BJ (cell line): ENCODE measurements around the gene ARHGAP45. TPM values are rescaled to one million over a fixed set of nuclear protein-coding genes. Genes with fewer than 3 reads are reported as not detected.

ENCODE experiments used
- CTCF ChIA-PET: fragments of 350-600 bp; formaldehyde crosslinking; extraction: SDS; loops from one replicate; lab custom pipeline; 2021; ENCODE audit warnings: antibody characterized with exemption, inconsistent platforms; lab: Yijun Ruan, JAX
- POLR2A ChIA-PET: fragments of 300-600 bp; sonication (Branson Sonifier 250); formaldehyde crosslinking; extraction: SDS; loops from one replicate; lab custom pipeline; 2021; ENCODE audit warnings: antibody characterized with exemption; lab: Charles Lee
- DNase-seq: peaks from one replicate; pipeline ENCODE4 v3.0.0-alpha.2; 2011; ENCODE audit warnings: low read depth
- H3K27me3 ChIP-seq: 2 replicates; pipeline ENCODE4 v1.6.0; 2011; ENCODE audit warnings: low read length; ENCODE audit not compliant: control insufficient read depth, insufficient read depth
- H3K36me3 ChIP-seq: 2 replicates; pipeline ENCODE4 v1.5.1; 2011; ENCODE audit warnings: low read length; ENCODE audit not compliant: control insufficient read depth, insufficient read depth
- H3K4me3 ChIP-seq: 2 replicates; pipeline ENCODE4 v1.5.1; 2011; ENCODE audit warnings: low read depth, mild to moderate bottlenecking, control low read depth, low read length
- polyA plus RNA-seq: library from polyadenylated mRNA; depleted of rRNA; stranded (reverse); fragments of >200 nt; gene quantifications from 2 replicates; pipeline ENCODE4 v1.2.3, GENCODE V29; 2011
- TF ChIP-seq, protein P1 (sequence below): IDR thresholded peaks from 2 replicates; pipeline ENCODE4 v1.5.1; 2011; ENCODE audit warnings: low read depth, mild to moderate bottlenecking, control low read depth, inconsistent platforms, low read length, moderate library complexity; ENCODE audit not compliant: insufficient read depth

Gene ARHGAP45
- polyA plus RNA-seq, 1 experiment, result 0.13 TPM

GRCh38 chr19:1040476-1041271 is 26.3 kb upstream of the ARHGAP45 start:
- ChIA-PET POLR2A (interaction anchor here (1.1 kb wide), 2 partner anchors 14 to 63 kb away, joined by 3 to 8 read pairs; partner anchors contain the start of genes CNN2 and GPX4), CTCF (interaction anchor here (1.1 to 2.1 kb wide), 4 partner anchors 15 to 73 kb away, joined by 3 to 7 read pairs (median 4); partner anchors contain the start of gene CNN2)
- DNase-seq, result peak; percentile 63
- Histone ChIP-seq H3K36me3 (peaks cover 20% of the 10 kb centered on the region), H3K4me3 (peak overlapping the region; percentile 37), H3K27me3 (no peaks in the 10 kb centered on the region)
- TF ChIP-seq, protein P1, sequence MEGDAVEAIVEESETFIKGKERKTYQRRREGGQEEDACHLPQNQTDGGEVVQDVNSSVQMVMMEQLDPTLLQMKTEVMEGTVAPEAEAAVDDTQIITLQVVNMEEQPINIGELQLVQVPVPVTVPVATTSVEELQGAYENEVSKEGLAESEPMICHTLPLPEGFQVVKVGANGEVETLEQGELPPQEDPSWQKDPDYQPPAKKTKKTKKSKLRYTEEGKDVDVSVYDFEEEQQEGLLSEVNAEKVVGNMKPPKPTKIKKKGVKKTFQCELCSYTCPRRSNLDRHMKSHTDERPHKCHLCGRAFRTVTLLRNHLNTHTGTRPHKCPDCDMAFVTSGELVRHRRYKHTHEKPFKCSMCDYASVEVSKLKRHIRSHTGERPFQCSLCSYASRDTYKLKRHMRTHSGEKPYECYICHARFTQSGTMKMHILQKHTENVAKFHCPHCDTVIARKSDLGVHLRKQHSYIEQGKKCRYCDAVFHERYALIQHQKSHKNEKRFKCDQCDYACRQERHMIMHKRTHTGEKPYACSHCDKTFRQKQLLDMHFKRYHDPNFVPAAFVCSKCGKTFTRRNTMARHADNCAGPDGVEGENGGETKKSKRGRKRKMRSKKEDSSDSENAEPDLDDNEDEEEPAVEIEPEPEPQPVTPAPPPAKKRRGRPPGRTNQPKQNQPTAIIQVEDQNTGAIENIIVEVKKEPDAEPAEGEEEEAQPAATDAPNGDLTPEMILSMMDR, result no peak

DNA sequence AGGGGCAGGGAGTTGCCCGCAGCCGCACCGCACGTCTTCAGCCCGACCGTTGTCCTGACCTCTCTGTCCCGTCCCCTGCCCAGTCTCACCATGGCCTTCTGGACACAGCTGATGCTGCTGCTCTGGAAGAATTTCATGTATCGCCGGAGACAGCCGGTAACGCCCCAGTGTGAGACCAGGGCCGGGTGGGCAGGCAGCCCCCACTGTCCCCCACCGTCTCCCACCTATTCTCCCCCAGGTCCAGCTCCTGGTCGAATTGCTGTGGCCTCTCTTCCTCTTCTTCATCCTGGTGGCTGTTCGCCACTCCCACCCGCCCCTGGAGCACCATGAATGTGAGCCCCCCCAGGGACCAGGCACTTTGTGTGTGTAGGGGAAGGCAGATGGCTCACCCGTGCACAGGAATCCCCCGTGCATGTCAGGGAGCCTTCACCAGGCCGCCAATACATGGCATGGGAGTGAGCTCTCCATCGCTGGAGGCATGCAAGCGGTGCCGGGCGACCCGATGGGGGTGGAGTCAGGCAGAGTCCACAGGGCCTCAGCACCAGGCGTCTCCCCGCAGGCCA is 25.6 kb upstream of the ARHGAP45 start:
- TF ChIP-seq, protein P1, result no peak
- Histone ChIP-seq H3K4me3 (peak overlapping the region; percentile 37), H3K27me3 (no peaks in the 10 kb centered on the region), H3K36me3 (peaks cover 15% of the 10 kb centered on the region)
- POLR2A ChIA-PET, result no interaction called here
- CTCF ChIA-PET, result interaction anchor here (1.1 to 2.1 kb wide), 4 partner anchors 24 to 72 kb away, joined by 3 to 7 read pairs (median 4); no protein-coding TSS in a partner anchor
- DNase-seq, result no peak

- TF ChIP-seq, protein P1, result no peak
- peaks cover 12% of the 10 kb centered on the region for H3K36me3 ChIP-seq
- no peak for DNase-seq
- ChIA-PET POLR2A (interaction anchor here (0.5 kb wide), 1 partner anchor 974 kb away, joined by 6 read pairs; no protein-coding TSS in a partner anchor), CTCF (interaction anchor here (1.1 to 1.4 kb wide), 2 partner anchors 23 to 199 kb away, joined by 3 to 4 read pairs; no protein-coding TSS in a partner anchor)
- no peaks in the 10 kb centered on the region for H3K27me3 ChIP-seq
- no peak overlapping the region for H3K4me3 ChIP-seq
These were observed 24.9 kb upstream of the ARHGAP45 start for GRCh38 chr19:1041835-1042685.

- Histone ChIP-seq H3K4me3 (no peak overlapping the region), H3K36me3 (peaks cover 5% of the 10 kb centered on the region), H3K27me3 (no peaks in the 10 kb centered on the region)
- DNase-seq, result no peak
- ChIA-PET CTCF (interaction anchor here (0.6 to 1.8 kb wide), 7 partner anchors 11 to 1777 kb away, joined by 3 to 5 read pairs (median 3); no protein-coding TSS in a partner anchor), POLR2A (interaction anchor here (0.5 kb wide), 1 partner anchor 973 kb away, joined by 6 read pairs; no protein-coding TSS in a partner anchor)
- TF ChIP-seq, protein P1, result no peak
These were observed 24.1 kb upstream of the ARHGAP45 start for GRCh38 chr19:1042689-1043511.
